ENCODE data around the gene C1QL2.

C1QL2 gene

GRCh38 chr2:119158563-119159347 lies at the start of gene C1QL2:
TSS of gene C1QL2 (minus strand) at chr2:119158751. CDS start at chr2:119158269, 482 bp downstream.
- peak within 1 kb of the TSS; percentile 30 for H3K4me3 ChIP-seq (ENCODE audit: low read depth, low read length)

- no peak overlapping the region for H3K4me3 ChIP-seq (ENCODE audit: low read depth, low read length)
Observed at GRCh38 chr2:119207447-119207846, 48.9 kb upstream of the C1QL2 start.

GRCh38 chr2:119206201-119206600 lies 47.6 kb upstream of the C1QL2 start:
- H3K4me3 ChIP-seq (ENCODE audit: low read depth, low read length): no peak overlapping the region

GRCh38 chr2:119205001-119205706 lies 46.6 kb upstream of the C1QL2 start:
- H3K4me3 ChIP-seq (ENCODE audit: low read depth, low read length): no peak overlapping the region

- H3K4me3 ChIP-seq (ENCODE audit: low read depth, low read length): no peak overlapping the region
Observed at GRCh38 chr2:119204525-119204924, 46.0 kb upstream of the C1QL2 start.

GRCh38 chr2:119202610-119203310 lies 44.2 kb upstream of the C1QL2 start:
- no peak overlapping the region for H3K4me3 ChIP-seq (ENCODE audit: low read depth, low read length)

GRCh38 chr2:119201815-119202214 lies 43.3 kb upstream of the C1QL2 start:
- H3K4me3 ChIP-seq (ENCODE audit: low read depth, low read length): no peak overlapping the region

- H3K4me3 ChIP-seq (ENCODE audit: low read depth, low read length): no peak overlapping the region
Observed at GRCh38 chr2:119198240-119198840, 39.8 kb upstream of the C1QL2 start.

GRCh38 chr2:119197529-119198239 lies 39.1 kb upstream of the C1QL2 start:
- H3K4me3 ChIP-seq (ENCODE audit: low read depth, low read length): no peak overlapping the region

GRCh38 chr2:119197126-119197405 lies 38.5 kb upstream of the C1QL2 start:
- H3K4me3 ChIP-seq (ENCODE audit: low read depth, low read length): no peak overlapping the region

- H3K4me3 ChIP-seq (ENCODE audit: low read depth, low read length): no peak overlapping the region
Observed at GRCh38 chr2:119196301-119197125, 38.0 kb upstream of the C1QL2 start.

- no peak overlapping the region for H3K4me3 ChIP-seq (ENCODE audit: low read depth, low read length)
Observed at GRCh38 chr2:119195887-119196286, 37.3 kb upstream of the C1QL2 start.

- no peak overlapping the region for H3K4me3 ChIP-seq (ENCODE audit: low read depth, low read length)
Observed at GRCh38 chr2:119195001-119195400, 36.5 kb upstream of the C1QL2 start.

- no peak overlapping the region for H3K4me3 ChIP-seq (ENCODE audit: low read depth, low read length)
Observed at GRCh38 chr2:119192893-119193292, 34.3 kb upstream of the C1QL2 start.

GRCh38 chr2:119190321-119191111 lies 32.0 kb upstream of the C1QL2 start:
- no peak overlapping the region for H3K4me3 ChIP-seq (ENCODE audit: low read depth, low read length)

GRCh38 chr2:119184512-119184911 lies 26.0 kb upstream of the C1QL2 start:
- H3K4me3 ChIP-seq (ENCODE audit: low read depth, low read length): no peak overlapping the region

GRCh38 chr2:119181791-119182445 lies 23.4 kb upstream of the C1QL2 start:
- no peak overlapping the region for H3K4me3 ChIP-seq (ENCODE audit: low read depth, low read length)

- no peak overlapping the region for H3K4me3 ChIP-seq (ENCODE audit: low read depth, low read length)
Observed at GRCh38 chr2:119181391-119181790, 22.8 kb upstream of the C1QL2 start.

GRCh38 chr2:119180892-119181291 lies 22.3 kb upstream of the C1QL2 start:
- no peak overlapping the region for H3K4me3 ChIP-seq (ENCODE audit: low read depth, low read length)

Measured in iPS-11a (cell line).